KG1 (cell line): ENCODE results near the gene IL18R1.
"Not testable (repeated sequence)": the region's sequence is repeated elsewhere in the genome, so short reads cannot be mapped to it uniquely, and the experiment has no call there.

Source experiments
- DNase-seq: peaks from one replicate; lab custom pipeline; 2025; lab: John Stamatoyannopoulos, UW

The IL18R1 gene

GRCh38 chr2:102355526-102356380 is at the start of gene IL18R1:
Gene IL18R1, plus strand, starts transcription at chr2:102355796. Its CDS starts 6,865 bp downstream, at chr2:102362661.
- DNase-seq: peak; percentile 26

GRCh38 chr2:102306125-102306524 is 49.5 kb upstream of the IL18R1 start:
- DNase-seq: no peak

GRCh38 chr2:102310964-102311640 is 44.5 kb upstream of the IL18R1 start, which contains the start of gene IL1RL1:
Gene IL1RL1, plus strand, starts transcription at chr2:102311563. Its CDS starts 26,702 bp downstream, at chr2:102338265.
- no peak for DNase-seq

GRCh38 chr2:102313025-102313424 is 42.6 kb upstream of the IL18R1 start:
- DNase-seq: no peak

- no peak for DNase-seq
Measured at GRCh38 chr2:102313471-102313870, 42.1 kb upstream of the IL18R1 start.

- DNase-seq: no peak
Measured at GRCh38 chr2:102313950-102314349, 41.6 kb upstream of the IL18R1 start.

GRCh38 chr2:102315921-102316320 is 39.7 kb upstream of the IL18R1 start:
- DNase-seq: no peak

- DNase-seq: no peak
Measured at GRCh38 chr2:102317715-102318114, 37.9 kb upstream of the IL18R1 start.

GRCh38 chr2:102318437-102318836 is 37.2 kb upstream of the IL18R1 start:
- no peak for DNase-seq

- no peak for DNase-seq
Measured at GRCh38 chr2:102321941-102322719, 33.5 kb upstream of the IL18R1 start.

- not testable (repeated sequence) for DNase-seq
Measured at GRCh38 chr2:102324914-102325313, 30.7 kb upstream of the IL18R1 start.

- no peak for DNase-seq
Measured at GRCh38 chr2:102331311-102331980, 24.1 kb upstream of the IL18R1 start.

- no peak for DNase-seq
Measured at GRCh38 chr2:102334486-102334885, 21.1 kb upstream of the IL18R1 start.

GRCh38 chr2:102335871-102336366 is 19.7 kb upstream of the IL18R1 start:
- no peak for DNase-seq

GRCh38 chr2:102336502-102336945 is 19.1 kb upstream of the IL18R1 start:
- DNase-seq: no peak

- DNase-seq: no peak
Measured at GRCh38 chr2:102337012-102337411, 18.6 kb upstream of the IL18R1 start.

- DNase-seq: no peak
Measured at GRCh38 chr2:102337481-102338386, 17.9 kb upstream of the IL18R1 start.

GRCh38 chr2:102340778-102341177 is 14.8 kb upstream of the IL18R1 start:
- no peak for DNase-seq

GRCh38 chr2:102342888-102343287 is 12.7 kb upstream of the IL18R1 start:
- DNase-seq: no peak

- DNase-seq: no peak
Measured at GRCh38 chr2:102344397-102344796, 11.2 kb upstream of the IL18R1 start.
